GM19099 (cell line): ENCODE measurements around the gene SLC6A4.

Experiments used
- POLR2A ChIP-seq: IDR thresholded peaks from 3 replicates; pipeline ENCODE4 v1.6.1; 2011; ENCODE audit warnings: low read depth; ENCODE audit not compliant: insufficient read length; ENCODE audit errors: extremely low read depth

SLC6A4 gene

GRCh38 chr17:30246460-30246859, 11.0 kb upstream of the SLC6A4 start:
- TF ChIP-seq POLR2A, result no peak

GRCh38 chr17:30244853-30245385, 9.4 kb upstream of the SLC6A4 start:
- no peak for TF ChIP-seq POLR2A

- no peak for TF ChIP-seq POLR2A
Measured at GRCh38 chr17:30243568-30243967, 8.1 kb upstream of the SLC6A4 start.

GRCh38 chr17:30243002-30243401, 7.5 kb upstream of the SLC6A4 start:
- no peak for TF ChIP-seq POLR2A

GRCh38 chr17:30241051-30241450, 5.6 kb upstream of the SLC6A4 start:
- TF ChIP-seq POLR2A, result no peak

- no peak for TF ChIP-seq POLR2A
Measured at GRCh38 chr17:30240177-30240576, 4.7 kb upstream of the SLC6A4 start.

GRCh38 chr17:30239089-30239462, 3.6 kb upstream of the SLC6A4 start:
- TF ChIP-seq POLR2A, result no peak

GRCh38 chr17:30238387-30239088, 3.0 kb upstream of the SLC6A4 start:
- no peak for TF ChIP-seq POLR2A

GRCh38 chr17:30238003-30238344, 2.5 kb upstream of the SLC6A4 start:
- no peak for TF ChIP-seq POLR2A

- TF ChIP-seq POLR2A, result no peak
Measured at GRCh38 chr17:30237296-30238002, 2.0 kb upstream of the SLC6A4 start.

GRCh38 chr17:30236766-30237165, 1.3 kb upstream of the SLC6A4 start:
- TF ChIP-seq POLR2A, result no peak

GRCh38 chr17:30236297-30236624, 764 bp upstream of the SLC6A4 start:
- no peak for TF ChIP-seq POLR2A

- no peak for TF ChIP-seq POLR2A
Measured at GRCh38 chr17:30234964-30235363, 533 bp downstream of the SLC6A4 start.

GRCh38 chr17:30234296-30234695, 1.2 kb downstream of the SLC6A4 start:
- no peak for TF ChIP-seq POLR2A

- TF ChIP-seq POLR2A, result no peak
Measured at GRCh38 chr17:30232824-30233427, 2.6 kb downstream of the SLC6A4 start.
